ENCODE measurements around the gene SPOCK1. TPM values are rescaled to one million over a fixed set of nuclear protein-coding genes. Genes with fewer than 3 reads are reported as not detected.

SPOCK1 gene
- total and polyA plus RNA-seq, 2 donors (not counting 3 experiments of a cell fraction or from before 2014, with no cell fraction given): 144 to 280 TPM

DNA sequence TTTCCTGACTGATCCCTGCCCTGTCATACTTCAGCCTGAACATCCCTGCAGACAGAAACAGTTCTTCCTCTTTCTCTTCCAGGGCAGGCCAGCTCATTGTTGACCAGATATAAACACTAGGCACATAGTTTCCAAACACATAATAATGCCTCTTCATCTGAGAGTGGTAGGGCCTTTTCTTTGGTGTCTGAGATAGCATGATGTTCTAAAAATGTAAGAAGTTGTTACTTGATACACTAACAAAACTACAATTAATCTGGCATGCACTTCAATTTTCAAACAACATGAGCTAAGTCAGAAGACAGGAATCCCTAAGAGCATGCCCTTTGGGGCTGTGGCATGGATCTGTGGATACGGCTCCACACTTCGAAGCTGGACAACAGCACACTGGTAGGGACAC is 246.6 kb downstream of the SPOCK1 start:
- dilution Hi-C loops (cut with MboI; ENCODE audit: extremely low pct_ligation_motif_present, low sequenced_read_pairs) (no loop called here), intact Hi-C loops (cut with micrococcal nuclease) (no loop called here)
- H3K27me3 ChIP-seq (ENCODE audit: control insufficient read depth in 2 of 2, insufficient read depth in 2 of 2, low read length in 2 of 2): no peaks in the 10 kb centered on the region
- H4K20me1 ChIP-seq (replicated peaks; ENCODE audit: control insufficient read depth, extremely low read depth, insufficient read depth, low read length): no peaks in the 10 kb centered on the region
- H3K4me1 ChIP-seq (ENCODE audit: control insufficient read depth, extremely low read depth, insufficient read depth, low read length): no peaks in the 10 kb centered on the region
- no peak for TF ChIP-seq EZH2 (IDR thresholded peaks at IDR 0.05; ENCODE audit: borderline replicate concordance, low read depth, low read length, severe bottlenecking)
- TF ChIP-seq MYC (IDR thresholded peaks at IDR 0.05; ENCODE audit: low read depth, low read length): no peak
- TF ChIP-seq POLR2A (IDR thresholded peaks at IDR 0.05; ENCODE audit: low read depth, low read length): no peak
- TF ChIP-seq, protein P1, sequence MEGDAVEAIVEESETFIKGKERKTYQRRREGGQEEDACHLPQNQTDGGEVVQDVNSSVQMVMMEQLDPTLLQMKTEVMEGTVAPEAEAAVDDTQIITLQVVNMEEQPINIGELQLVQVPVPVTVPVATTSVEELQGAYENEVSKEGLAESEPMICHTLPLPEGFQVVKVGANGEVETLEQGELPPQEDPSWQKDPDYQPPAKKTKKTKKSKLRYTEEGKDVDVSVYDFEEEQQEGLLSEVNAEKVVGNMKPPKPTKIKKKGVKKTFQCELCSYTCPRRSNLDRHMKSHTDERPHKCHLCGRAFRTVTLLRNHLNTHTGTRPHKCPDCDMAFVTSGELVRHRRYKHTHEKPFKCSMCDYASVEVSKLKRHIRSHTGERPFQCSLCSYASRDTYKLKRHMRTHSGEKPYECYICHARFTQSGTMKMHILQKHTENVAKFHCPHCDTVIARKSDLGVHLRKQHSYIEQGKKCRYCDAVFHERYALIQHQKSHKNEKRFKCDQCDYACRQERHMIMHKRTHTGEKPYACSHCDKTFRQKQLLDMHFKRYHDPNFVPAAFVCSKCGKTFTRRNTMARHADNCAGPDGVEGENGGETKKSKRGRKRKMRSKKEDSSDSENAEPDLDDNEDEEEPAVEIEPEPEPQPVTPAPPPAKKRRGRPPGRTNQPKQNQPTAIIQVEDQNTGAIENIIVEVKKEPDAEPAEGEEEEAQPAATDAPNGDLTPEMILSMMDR (IDR thresholded peaks at IDR 0.05; ENCODE audit: extremely low read depth in 1 of 2, insufficient read depth in 1 of 2, low read depth in 1 of 2, low read length in 2 of 2): no peak
- no peak for TF ChIP-seq JUN (IDR thresholded peaks at IDR 0.05; ENCODE audit: borderline replicate concordance, insufficient read depth, insufficient read length, low read depth)
- TF ChIP-seq MAX (IDR thresholded peaks at IDR 0.05; ENCODE audit: insufficient read depth, insufficient read length): no peak
- TF ChIP-seq POLR2AphosphoS5 (IDR thresholded peaks at IDR 0.05; ENCODE audit: insufficient read depth, low read depth, low read length): no peak
- TF ChIP-seq FOS (IDR thresholded peaks at IDR 0.05; ENCODE audit: borderline replicate concordance, insufficient read depth, low read length): no peak
- no peak for TF ChIP-seq GATA2 (IDR thresholded peaks at IDR 0.05; ENCODE audit: insufficient read depth, insufficient read length, low read depth, low read length)
- ChIA-PET CTCF (no interaction called here), POLR2A (no interaction called here)
- no peaks in the 10 kb centered on the region for H3K36me3 ChIP-seq (ENCODE audit: control insufficient read depth in 2 of 2, extremely low read depth in 1 of 2, insufficient read depth in 2 of 2, low read length in 2 of 2)
- FAIRE-seq (peak; percentile 15), DNase-seq (ENCODE audit: low read depth, low spot score) (no peak)
- H3K4me2 ChIP-seq (ENCODE audit: insufficient read depth, low read length): no peak overlapping the region
- no peaks in the 10 kb centered on the region for H3K9me1 ChIP-seq (replicated peaks; ENCODE audit: control insufficient read depth, extremely low read depth, insufficient read depth, low read length)
- no TSS peak for BruUV-seq (replicated peaks)
- no peak overlapping the region for H2AFZ ChIP-seq (ENCODE audit: low read depth, low read length)
- peaks cover 12% of the 10 kb centered on the region for H3K79me2 ChIP-seq (ENCODE audit: control insufficient read depth, insufficient read depth, low read length)
- no peak overlapping the region for H3K4me3 ChIP-seq (replicated peaks in 1 of 3; ENCODE audit: insufficient read depth in 1 of 3, low read depth in 1 of 3, low read length in 3 of 3)
- no peaks in the 10 kb centered on the region for H3K9me3 ChIP-seq (replicated peaks; ENCODE audit: control insufficient read depth, insufficient read depth, low read length)
- H3K27ac ChIP-seq (ENCODE audit: insufficient read depth, low read depth, low read length): no peak overlapping the region
- H3K9ac ChIP-seq (replicated peaks; ENCODE audit: extremely low read depth, insufficient read depth, low read length): no peak overlapping the region

Measured in endothelial cell of umbilical vein (primary cell).